ENCODE measurements around the gene SSC5D. TPM values are rescaled to one million over a fixed set of nuclear protein-coding genes. Genes with fewer than 3 reads are reported as not detected.

The SSC5D gene
- total RNA-seq, 1 experiment from 2014 or later, result 3.2 TPM

DNA sequence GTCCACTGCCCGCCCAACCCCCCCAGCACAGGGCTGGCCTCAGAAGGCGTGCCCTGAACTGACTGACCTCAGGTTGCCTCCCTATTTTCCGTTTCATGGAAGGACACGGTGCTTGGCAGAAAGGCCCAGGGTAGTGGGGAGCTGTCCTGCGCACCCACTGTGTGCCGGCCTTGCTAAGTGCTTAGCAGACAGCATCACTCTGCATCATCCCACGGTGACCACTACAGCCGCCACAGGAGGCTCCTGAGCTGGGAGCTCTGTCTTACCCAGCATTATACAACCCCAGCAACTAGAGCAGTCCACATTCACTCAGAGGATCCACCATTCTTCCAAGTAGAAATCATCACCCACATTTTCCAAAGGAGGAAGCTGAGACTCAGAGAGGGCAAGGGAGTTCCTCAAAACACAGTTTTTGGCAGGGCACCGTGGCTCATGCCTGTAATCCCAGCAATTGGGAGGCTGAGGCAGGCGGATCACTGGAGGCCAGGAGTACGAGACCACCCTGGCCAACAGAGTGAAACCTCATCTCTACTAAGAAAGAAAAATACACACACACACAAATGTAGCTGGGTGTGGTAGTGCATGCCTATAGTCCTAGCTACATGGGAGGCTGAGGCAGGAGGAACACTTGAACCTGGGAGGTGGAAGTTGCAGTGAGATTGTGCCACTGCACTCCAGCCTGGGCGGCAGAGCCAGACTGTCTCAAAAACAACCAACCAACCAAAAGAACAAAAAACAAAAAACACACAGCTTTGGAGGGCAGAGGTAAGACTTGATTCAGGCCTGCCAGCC lies 47.1 kb downstream of the SSC5D start:
- TF ChIP-seq, protein P1, sequence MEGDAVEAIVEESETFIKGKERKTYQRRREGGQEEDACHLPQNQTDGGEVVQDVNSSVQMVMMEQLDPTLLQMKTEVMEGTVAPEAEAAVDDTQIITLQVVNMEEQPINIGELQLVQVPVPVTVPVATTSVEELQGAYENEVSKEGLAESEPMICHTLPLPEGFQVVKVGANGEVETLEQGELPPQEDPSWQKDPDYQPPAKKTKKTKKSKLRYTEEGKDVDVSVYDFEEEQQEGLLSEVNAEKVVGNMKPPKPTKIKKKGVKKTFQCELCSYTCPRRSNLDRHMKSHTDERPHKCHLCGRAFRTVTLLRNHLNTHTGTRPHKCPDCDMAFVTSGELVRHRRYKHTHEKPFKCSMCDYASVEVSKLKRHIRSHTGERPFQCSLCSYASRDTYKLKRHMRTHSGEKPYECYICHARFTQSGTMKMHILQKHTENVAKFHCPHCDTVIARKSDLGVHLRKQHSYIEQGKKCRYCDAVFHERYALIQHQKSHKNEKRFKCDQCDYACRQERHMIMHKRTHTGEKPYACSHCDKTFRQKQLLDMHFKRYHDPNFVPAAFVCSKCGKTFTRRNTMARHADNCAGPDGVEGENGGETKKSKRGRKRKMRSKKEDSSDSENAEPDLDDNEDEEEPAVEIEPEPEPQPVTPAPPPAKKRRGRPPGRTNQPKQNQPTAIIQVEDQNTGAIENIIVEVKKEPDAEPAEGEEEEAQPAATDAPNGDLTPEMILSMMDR (conservative IDR thresholded peaks at IDR 0.05), result no peak
- Histone ChIP-seq H3K14ac (ENCODE audit: insufficient read depth, low read length) (no peak overlapping the region; the same call in 1 of the 2 replicates), H2BK20ac (ENCODE audit: low read depth, low read length, poor library complexity, severe bottlenecking) (no peak overlapping the region), H3K56ac (ENCODE audit: insufficient read length, low read depth, low read length) (no peak overlapping the region), H3K4me1 (ENCODE audit: insufficient read depth, low read length) (no peaks in the 10 kb centered on the region; the same call in 1 of the 2 replicates), H3K27ac (ENCODE audit: insufficient read length, low read depth, low read length) (no peak overlapping the region), H3K9me3 (ENCODE audit: control insufficient read depth, low read depth, low read length) (no peaks in the 10 kb centered on the region), H3K23me2 (ENCODE audit: insufficient read length, low read depth, low read length, poor library complexity, severe bottlenecking) (no peaks in the 10 kb centered on the region), H3K23ac (ENCODE audit: insufficient read length, low read depth, low read length) (no peak overlapping the region), H3K4ac (ENCODE audit: low read depth, low read length) (no peak overlapping the region), H4K20me1 (ENCODE audit: control insufficient read depth, insufficient read depth, insufficient read length) (peaks cover 2% of the 10 kb centered on the region), H2AFZ (ENCODE audit: low read length) (no peak overlapping the region), H3K79me1 (ENCODE audit: insufficient read depth, low read depth, low read length, poor library complexity, severe bottlenecking) (no peaks in the 10 kb centered on the region), H2BK5ac (ENCODE audit: insufficient read length, low read length) (no peak overlapping the region), H3K18ac (ENCODE audit: insufficient read length, low read depth, low read length) (no peak overlapping the region), H3K79me2 (ENCODE audit: insufficient read depth, low read length) (no peaks in the 10 kb centered on the region), H2BK120ac (ENCODE audit: low read depth, low read length, poor library complexity, severe bottlenecking) (no peak overlapping the region), H3K4me2 (ENCODE audit: insufficient read depth, insufficient read length, low read length) (no peak overlapping the region), H4K5ac (ENCODE audit: insufficient read length, low read depth, low read length) (no peak overlapping the region), H2BK12ac (ENCODE audit: insufficient read length, low read depth, low read length) (no peak overlapping the region), H4K91ac (ENCODE audit: insufficient read length, low read depth, low read length) (no peak overlapping the region), H3K27me3 (ENCODE audit: insufficient read depth, low read length) (no peaks in the 10 kb centered on the region), H2BK15ac (ENCODE audit: low read depth, low read length) (no peak overlapping the region), H3K9ac (ENCODE audit: extremely low read depth, insufficient read length, low read length) (no peak overlapping the region), H4K8ac (replicated peaks; ENCODE audit: insufficient read length, low read depth, low read length) (no peak overlapping the region), H2AK5ac (ENCODE audit: insufficient read length, low read length) (no peak overlapping the region), H3T11ph (ENCODE audit: low read length) (no peak overlapping the region)
- Mint-ChIP-seq H3K4me3 (peak overlapping the region in 1 of 2 experiments; percentile 54; a peak in 2 of 5 replicates), H3K9me3 (peaks cover 0 to 4% of the 10 kb centered on the region in 2 experiments; a peak in 2 of 5 replicates), H3K27ac (no peak overlapping the region; a peak in 1 of 7 replicates), H3K27me3 (ENCODE audit: low read depth) (0 out of 2 replicates have a peak, but pooled peaks cover 2% of the 10 kb centered on the region), H3K4me1 (peaks cover 4 to 31% of the 10 kb centered on the region in 2 experiments; a peak in 3 of 4 replicates), H3K36me3 (ENCODE audit: insufficient read depth in 1 of 3, low read depth in 3 of 3) (peaks cover 0 to 6% (median 0%) of the 10 kb centered on the region in 3 experiments; a peak in 1 of 7 replicates)
- WGBS (ENCODE audit: extremely low coverage, insufficient read length, low lambda C conversion rate), result no CpG with 5 or more reads among the region's 12 CpGs
- no peak for DNase-seq

Measured in H9 (cell line).